Thyroid gland (tissue), 4 donors: ENCODE data around the gene DPYD.

Experiments used
- POLR2A ChIP-seq, 2 donors: fragments of 450-650 bp; IDR thresholded peaks; one replicate each; pipeline ENCODE4 v1.6.1; 2017; ENCODE audit warnings: antibody characterized with exemption in 2 of 2, mild to moderate bottlenecking in 2 of 2, moderate library complexity in 1 of 2
- TF ChIP-seq, protein P1 (sequence below), 6 experiments: fragments of 200-600 bp in 3 of 6; fragments of 450-650 bp in 3 of 6; sonication (generic) in 3 of 6; IDR thresholded peaks; one replicate each; pipeline ENCODE4 v1.5.1; 2016 to 2019; ENCODE audit warnings: antibody characterized with exemption in 6 of 6, mild to moderate bottlenecking in 2 of 6, inconsistent platforms in 1 of 6, moderate library complexity in 1 of 6

DNA sequence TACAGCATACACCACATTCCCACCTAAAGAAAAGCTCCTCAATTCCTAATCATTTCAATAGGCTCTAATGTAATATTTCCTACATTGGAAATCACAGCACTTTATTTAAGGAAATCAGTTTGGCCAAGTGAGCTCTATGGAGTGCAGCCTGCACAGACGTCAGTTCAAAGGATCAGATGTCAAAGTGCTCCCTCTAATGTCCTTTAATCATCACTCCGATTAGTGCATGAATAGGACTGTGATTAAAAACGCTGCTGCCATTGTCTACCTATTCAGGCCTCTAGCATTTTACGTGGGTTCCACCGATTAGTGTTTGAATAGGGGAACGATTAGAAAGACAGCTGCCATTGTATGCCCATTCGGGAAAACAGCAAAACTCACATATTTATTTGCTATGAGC lies 50.2 kb downstream of the DPYD start:
- TF ChIP-seq POLR2A (IDR thresholded peaks at IDR 0.05) = no peak
- TF ChIP-seq, protein P1, sequence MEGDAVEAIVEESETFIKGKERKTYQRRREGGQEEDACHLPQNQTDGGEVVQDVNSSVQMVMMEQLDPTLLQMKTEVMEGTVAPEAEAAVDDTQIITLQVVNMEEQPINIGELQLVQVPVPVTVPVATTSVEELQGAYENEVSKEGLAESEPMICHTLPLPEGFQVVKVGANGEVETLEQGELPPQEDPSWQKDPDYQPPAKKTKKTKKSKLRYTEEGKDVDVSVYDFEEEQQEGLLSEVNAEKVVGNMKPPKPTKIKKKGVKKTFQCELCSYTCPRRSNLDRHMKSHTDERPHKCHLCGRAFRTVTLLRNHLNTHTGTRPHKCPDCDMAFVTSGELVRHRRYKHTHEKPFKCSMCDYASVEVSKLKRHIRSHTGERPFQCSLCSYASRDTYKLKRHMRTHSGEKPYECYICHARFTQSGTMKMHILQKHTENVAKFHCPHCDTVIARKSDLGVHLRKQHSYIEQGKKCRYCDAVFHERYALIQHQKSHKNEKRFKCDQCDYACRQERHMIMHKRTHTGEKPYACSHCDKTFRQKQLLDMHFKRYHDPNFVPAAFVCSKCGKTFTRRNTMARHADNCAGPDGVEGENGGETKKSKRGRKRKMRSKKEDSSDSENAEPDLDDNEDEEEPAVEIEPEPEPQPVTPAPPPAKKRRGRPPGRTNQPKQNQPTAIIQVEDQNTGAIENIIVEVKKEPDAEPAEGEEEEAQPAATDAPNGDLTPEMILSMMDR (IDR thresholded peaks at IDR 0.05) = no peak
